K562 (cell line): ENCODE results near the gene TLX2. TPM values are rescaled to one million over a fixed set of nuclear protein-coding genes. Genes with fewer than 3 reads are reported as not detected.

Experiments used
- ATF1 ChIP-seq, 2 experiments: fragments of 450-650 bp in 1 of 2; IDR thresholded peaks; 2 replicates each; pipeline ENCODE4 v1.6.1; 2016; ENCODE audit warnings: missing compliant biosample characterization in 1 of 2, missing genetic modification characterization in 1 of 2
- BRD9 ChIP-seq: fragments of 450-650 bp; IDR thresholded peaks from 2 replicates; pipeline ENCODE4 v1.6.1; 2018; ENCODE audit warnings: low read depth; ENCODE audit not compliant: partially characterized antibody
- EHMT2 ChIP-seq: fragments of 450-650 bp; IDR thresholded peaks from 2 replicates; pipeline ENCODE4 v1.6.1; 2018; ENCODE audit warnings: antibody characterized with exemption
- ELF1 ChIP-seq: fragments of 200-800 bp; sonication (Bioruptor generic); IDR thresholded peaks from 2 replicates; pipeline ENCODE4 v1.6.1; 2016; ENCODE audit warnings: missing genetic modification characterization, missing compliant biosample characterization
- FOSL1 ChIP-seq: fragments of 200-800 bp; sonication (Bioruptor generic); conservative IDR thresholded peaks from 2 replicates; pipeline ENCODE4 v1.6.1; 2016; ENCODE audit warnings: missing genetic modification characterization, missing compliant biosample characterization
- GABPA ChIP-seq: fragments of 200-800 bp; sonication (Bioruptor generic); conservative IDR thresholded peaks from 2 replicates; pipeline ENCODE4 v1.6.1; 2016; ENCODE audit warnings: low read depth, missing genetic modification characterization, missing compliant biosample characterization
- GTF2E2 ChIP-seq: fragments of 200-800 bp; sonication (Bioruptor generic); IDR thresholded peaks from 2 replicates; pipeline ENCODE4 v1.6.1; 2016; ENCODE audit warnings: missing genetic modification characterization, missing compliant biosample characterization
- MXI1 ChIP-seq: IDR thresholded peaks from 2 replicates; pipeline ENCODE4 v1.6.1; 2011; ENCODE audit warnings: low read depth, mild to moderate bottlenecking, improper control_type of control experiment, low read length
- PML ChIP-seq: IDR thresholded peaks from 2 replicates; pipeline ENCODE4 v1.6.1; 2012; ENCODE audit warnings: low read length, inconsistent platforms
- POLR3G ChIP-seq: IDR thresholded peaks from 2 replicates; pipeline ENCODE4 v1.6.1; 2011; ENCODE audit not compliant: insufficient read length, insufficient replicate concordance; ENCODE audit errors: extremely low read depth
- PRPF4 ChIP-seq: fragments of 200-400 bp; formaldehyde crosslinking; IDR thresholded peaks from one replicate; pipeline ENCODE4 v1.6.1; 2017; ENCODE audit warnings: low read length, low read depth, mild to moderate bottlenecking; ENCODE audit not compliant: insufficient read depth, poor library complexity, severe bottlenecking
- ZKSCAN8 ChIP-seq: fragments of 200-800 bp; sonication (Bioruptor generic); IDR thresholded peaks from 2 replicates; pipeline ENCODE4 v1.6.1; 2016; ENCODE audit warnings: missing genetic modification characterization, missing compliant biosample characterization
- ZNF143 ChIP-seq: sonication (generic); formaldehyde crosslinking; IDR thresholded peaks from 2 replicates; pipeline ENCODE4 v1.9.0; 2022; ENCODE audit warnings: mild to moderate bottlenecking, missing genetic modification reagents
- ZNF77 ChIP-seq: fragments of 250-450 bp; sonication (Bioruptor Pico); IDR thresholded peaks from 2 replicates; pipeline ENCODE4 v1.5.0; 2020
- ZSCAN29 ChIP-seq: fragments of 450-650 bp; IDR thresholded peaks from 2 replicates; pipeline ENCODE4 v1.6.1; 2017
- ZSCAN32 ChIP-seq: fragments of 450-650 bp; formaldehyde crosslinking; IDR thresholded peaks from 2 replicates; pipeline ENCODE4 v1.4.0; 2020; ENCODE audit warnings: mild to moderate bottlenecking, moderate library complexity
- polyA plus RNA-seq, 8 experiments: library from polyadenylated mRNA; depleted of rRNA in 4 of 8; stranded (reverse) in 5 of 8; unstranded in 3 of 8; fragments of >200 nt; fragmentation: Nextera tagmentation in 2 of 8; fragmentation: Illumina TruSeq in 1 of 8; extraction: Ambion mirVana in 2 of 8; extraction: Trizol in 1 of 8; gene quantifications; 2 replicates each; pipeline versions ENCODE4 v1.2.1 to v1.2.3, GENCODE V29; 2011 to 2014; ENCODE audit warnings: inconsistent platforms in 1 of 8, missing spikeins in 1 of 8
- total RNA-seq, 7 experiments: library from RNA; depleted of rRNA in 6 of 7; stranded (reverse); fragments of >200 nt in 6 of 7; fragmentation: Illumina TruSeq in 2 of 7; extraction: Trizol in 2 of 7; gene quantifications; 2 replicates each; pipeline versions ENCODE4 v1.2.1 to v1.2.3, GENCODE V29; 2011 to 2021; ENCODE audit warnings: low replicate concordance in 1 of 7
- TF ChIP-seq, protein P1 (sequence below), 2 experiments: fragments of 250-450 bp in 1 of 2; fragments of 450-650 bp in 1 of 2; sonication (Bioruptor Pico) in 1 of 2; IDR thresholded peaks; 2 replicates each; pipeline versions ENCODE4 v1.6.1 to v1.8.0; 2016 to 2021; ENCODE audit warnings: mild to moderate bottlenecking in 2 of 2, moderate library complexity in 2 of 2, missing compliant biosample characterization in 1 of 2, missing genetic modification characterization in 1 of 2
- TF ChIP-seq, protein P2 (sequence below): IDR thresholded peaks from 2 replicates; pipeline ENCODE4 v1.6.1; 2016; ENCODE audit warnings: missing genetic modification characterization, missing compliant biosample characterization
- TF ChIP-seq, protein P3 (sequence below): fragments of 150-350 bp; conservative IDR thresholded peaks from 2 replicates; pipeline ENCODE4 v1.6.1; 2014; ENCODE audit warnings: low read length
- TF ChIP-seq, protein P4 (sequence below): sonication (generic); formaldehyde crosslinking; IDR thresholded peaks from 2 replicates; pipeline ENCODE4 v1.8.0; 2022; ENCODE audit warnings: missing genetic modification reagents, mild to moderate bottlenecking, borderline replicate concordance

Gene TLX2
- total and polyA plus RNA-seq, 9 of the 15 experiments (the other 6 are each of a cell fraction or from before 2014, with no cell fraction given) = not detected

DNA sequence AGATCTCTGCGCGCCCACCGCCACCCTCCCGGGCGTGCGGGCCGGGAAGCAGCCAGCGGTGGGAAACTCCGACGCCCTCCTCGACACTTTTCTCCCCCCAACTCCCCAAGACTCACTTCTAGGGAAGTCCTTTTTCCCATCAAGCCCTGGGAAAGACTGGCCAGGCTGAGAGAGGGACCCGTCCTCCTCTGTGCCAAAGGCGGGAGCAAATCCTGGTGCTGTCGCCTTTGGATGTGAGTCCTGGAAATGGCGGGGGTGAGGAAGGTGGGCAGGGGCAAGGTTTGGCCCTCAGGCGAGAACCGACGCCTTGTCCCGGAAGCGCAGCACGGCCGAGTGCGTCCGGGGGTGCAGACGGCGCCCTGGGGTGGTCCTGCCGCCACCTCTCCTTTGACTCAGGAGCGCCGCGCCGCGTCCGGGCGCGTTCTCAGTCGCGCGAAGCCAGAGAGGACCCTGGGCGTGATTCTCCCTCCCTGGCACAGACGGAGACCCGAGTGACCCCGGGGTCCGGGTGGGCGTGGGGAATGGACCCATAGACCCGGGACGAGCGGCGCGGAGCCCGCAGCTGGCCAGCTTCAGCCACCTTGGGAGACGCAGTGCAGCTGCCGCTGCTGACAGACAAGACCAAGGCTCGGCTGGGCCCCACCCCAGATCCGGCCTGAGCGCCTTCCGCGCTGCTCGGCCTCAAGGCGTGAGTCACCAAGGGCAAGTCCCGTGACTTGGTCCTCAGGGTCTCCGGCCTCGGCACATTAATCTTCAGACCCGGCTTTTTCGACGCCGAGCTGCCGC is 11.3 kb upstream of the TLX2 start (continued):
- TF ChIP-seq FOSL1 = peak; percentile 98
- TF ChIP-seq, protein P1, sequence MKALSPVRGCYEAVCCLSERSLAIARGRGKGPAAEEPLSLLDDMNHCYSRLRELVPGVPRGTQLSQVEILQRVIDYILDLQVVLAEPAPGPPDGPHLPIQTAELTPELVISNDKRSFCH (CRISPR knock-in tag; IDR thresholded peaks at IDR 0.05) = no peak
- TF ChIP-seq, protein P1 (tag; IDR thresholded peaks at IDR 0.05) = no peak; the same call in 1 of the 2 replicates
- no peak for TF ChIP-seq ZKSCAN8 (CRISPR knock-in tag)
- TF ChIP-seq POLR3G = no peak
- peak; percentile 36 for TF ChIP-seq BRD9
- TF ChIP-seq, protein P2, sequence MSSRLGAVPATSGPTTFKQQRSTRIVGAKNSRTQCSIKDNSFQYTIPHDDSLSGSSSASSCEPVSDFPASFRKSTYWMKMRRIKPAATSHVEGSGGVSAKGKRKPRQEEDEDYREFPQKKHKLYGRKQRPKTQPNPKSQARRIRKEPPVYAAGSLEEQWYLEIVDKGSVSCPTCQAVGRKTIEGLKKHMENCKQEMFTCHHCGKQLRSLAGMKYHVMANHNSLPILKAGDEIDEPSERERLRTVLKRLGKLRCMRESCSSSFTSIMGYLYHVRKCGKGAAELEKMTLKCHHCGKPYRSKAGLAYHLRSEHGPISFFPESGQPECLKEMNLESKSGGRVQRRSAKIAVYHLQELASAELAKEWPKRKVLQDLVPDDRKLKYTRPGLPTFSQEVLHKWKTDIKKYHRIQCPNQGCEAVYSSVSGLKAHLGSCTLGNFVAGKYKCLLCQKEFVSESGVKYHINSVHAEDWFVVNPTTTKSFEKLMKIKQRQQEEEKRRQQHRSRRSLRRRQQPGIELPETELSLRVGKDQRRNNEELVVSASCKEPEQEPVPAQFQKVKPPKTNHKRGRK (tag) = no peak
- peak; percentile 60 for TF ChIP-seq ELF1 (tag)
- TF ChIP-seq ZSCAN32 = no peak
- no peak for TF ChIP-seq ATF1 (CRISPR knock-in tag; IDR thresholded peaks at IDR 0.05)
- peak; percentile 57 for TF ChIP-seq ATF1 (tag; IDR thresholded peaks at IDR 0.05)
- no peak for TF ChIP-seq MXI1
- TF ChIP-seq ZSCAN29 = 0 out of 2 replicates have a peak, but pooled peaks have one; percentile 20
- TF ChIP-seq PML = peak; percentile 60; the same call in 1 of the 2 replicates
- TF ChIP-seq, protein P3, sequence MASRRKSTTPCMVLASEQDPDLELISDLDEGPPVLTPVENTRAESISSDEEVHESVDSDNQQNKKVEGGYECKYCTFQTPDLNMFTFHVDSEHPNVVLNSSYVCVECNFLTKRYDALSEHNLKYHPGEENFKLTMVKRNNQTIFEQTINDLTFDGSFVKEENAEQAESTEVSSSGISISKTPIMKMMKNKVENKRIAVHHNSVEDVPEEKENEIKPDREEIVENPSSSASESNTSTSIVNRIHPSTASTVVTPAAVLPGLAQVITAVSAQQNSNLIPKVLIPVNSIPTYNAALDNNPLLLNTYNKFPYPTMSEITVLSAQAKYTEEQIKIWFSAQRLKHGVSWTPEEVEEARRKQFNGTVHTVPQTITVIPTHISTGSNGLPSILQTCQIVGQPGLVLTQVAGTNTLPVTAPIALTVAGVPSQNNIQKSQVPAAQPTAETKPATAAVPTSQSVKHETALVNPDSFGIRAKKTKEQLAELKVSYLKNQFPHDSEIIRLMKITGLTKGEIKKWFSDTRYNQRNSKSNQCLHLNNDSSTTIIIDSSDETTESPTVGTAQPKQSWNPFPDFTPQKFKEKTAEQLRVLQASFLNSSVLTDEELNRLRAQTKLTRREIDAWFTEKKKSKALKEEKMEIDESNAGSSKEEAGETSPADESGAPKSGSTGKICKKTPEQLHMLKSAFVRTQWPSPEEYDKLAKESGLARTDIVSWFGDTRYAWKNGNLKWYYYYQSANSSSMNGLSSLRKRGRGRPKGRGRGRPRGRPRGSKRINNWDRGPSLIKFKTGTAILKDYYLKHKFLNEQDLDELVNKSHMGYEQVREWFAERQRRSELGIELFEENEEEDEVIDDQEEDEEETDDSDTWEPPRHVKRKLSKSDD = 0 out of 2 replicates have a peak, but pooled peaks have one; percentile 65
- TF ChIP-seq, protein P4, sequence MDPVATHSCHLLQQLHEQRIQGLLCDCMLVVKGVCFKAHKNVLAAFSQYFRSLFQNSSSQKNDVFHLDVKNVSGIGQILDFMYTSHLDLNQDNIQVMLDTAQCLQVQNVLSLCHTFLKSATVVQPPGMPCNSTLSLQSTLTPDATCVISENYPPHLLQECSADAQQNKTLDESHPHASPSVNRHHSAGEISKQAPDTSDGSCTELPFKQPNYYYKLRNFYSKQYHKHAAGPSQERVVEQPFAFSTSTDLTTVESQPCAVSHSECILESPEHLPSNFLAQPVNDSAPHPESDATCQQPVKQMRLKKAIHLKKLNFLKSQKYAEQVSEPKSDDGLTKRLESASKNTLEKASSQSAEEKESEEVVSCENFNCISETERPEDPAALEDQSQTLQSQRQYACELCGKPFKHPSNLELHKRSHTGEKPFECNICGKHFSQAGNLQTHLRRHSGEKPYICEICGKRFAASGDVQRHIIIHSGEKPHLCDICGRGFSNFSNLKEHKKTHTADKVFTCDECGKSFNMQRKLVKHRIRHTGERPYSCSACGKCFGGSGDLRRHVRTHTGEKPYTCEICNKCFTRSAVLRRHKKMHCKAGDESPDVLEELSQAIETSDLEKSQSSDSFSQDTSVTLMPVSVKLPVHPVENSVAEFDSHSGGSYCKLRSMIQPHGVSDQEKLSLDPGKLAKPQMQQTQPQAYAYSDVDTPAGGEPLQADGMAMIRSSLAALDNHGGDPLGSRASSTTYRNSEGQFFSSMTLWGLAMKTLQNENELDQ (CRISPR knock-in tag) = no peak
- TF ChIP-seq PRPF4 = no peak
- TF ChIP-seq GTF2E2 = peak; percentile 88
- TF ChIP-seq GABPA (tag) = peak; percentile 67
- no peak for TF ChIP-seq EHMT2
- TF ChIP-seq ZNF143 (CRISPR knock-in tag) = no peak
- TF ChIP-seq ZNF77 (CRISPR knock-in tag) = no peak
